H9 (cell line): ENCODE measurements around the gene TAF10. TPM values are rescaled to one million over a fixed set of nuclear protein-coding genes. Genes with fewer than 3 reads are reported as not detected.

Experiments used
- DNase-seq: peaks from one replicate; pipeline ENCODE4 v3.0.0-alpha.2; 2017
- H2AFZ ChIP-seq: one replicate; pipeline ENCODE4 v1.6.1; 2013; ENCODE audit warnings: mild to moderate bottlenecking, low read length, control low read depth, moderate library complexity
- H2AK5ac ChIP-seq: 2 replicates; pipeline ENCODE4 v1.6.1; 2013; ENCODE audit warnings: low read length, control low read depth, mixed read lengths; ENCODE audit not compliant: insufficient read length
- H2BK120ac ChIP-seq: one replicate; pipeline ENCODE4 v1.6.1; 2013; ENCODE audit warnings: low read depth, mild to moderate bottlenecking, low read length, control low read depth, inconsistent platforms; ENCODE audit not compliant: poor library complexity, severe bottlenecking
- H2BK12ac ChIP-seq: 2 replicates; pipeline ENCODE4 v1.6.1; 2013; ENCODE audit warnings: low read length, control low read depth, mixed read lengths, low read depth; ENCODE audit not compliant: insufficient read length
- H2BK15ac ChIP-seq: 2 replicates; pipeline ENCODE4 v1.6.1; 2013; ENCODE audit warnings: low read depth, low read length, control low read depth
- H2BK20ac ChIP-seq: one replicate; pipeline ENCODE4 v1.6.1; 2013; ENCODE audit warnings: low read depth, mild to moderate bottlenecking, low read length, control low read depth, inconsistent platforms; ENCODE audit not compliant: poor library complexity, severe bottlenecking
- H2BK5ac ChIP-seq: 2 replicates; pipeline ENCODE4 v1.6.1; 2013; ENCODE audit warnings: low read length, control low read depth, mixed read lengths; ENCODE audit not compliant: insufficient read length
- H3K14ac ChIP-seq: 2 replicates; pipeline ENCODE4 v1.6.1; 2013; ENCODE audit warnings: low read length, control low read depth; ENCODE audit not compliant: insufficient read depth
- H3K18ac ChIP-seq: 2 replicates; pipeline ENCODE4 v1.6.1; 2013; ENCODE audit warnings: low read depth, mild to moderate bottlenecking, mixed read lengths, low read length, control low read depth; ENCODE audit not compliant: insufficient read length
- H3K23ac ChIP-seq: 2 replicates; pipeline ENCODE4 v1.6.1; 2013; ENCODE audit warnings: low read length, control low read depth, mixed read lengths, low read depth; ENCODE audit not compliant: insufficient read length
- H3K23me2 ChIP-seq: 2 replicates; pipeline ENCODE4 v1.6.1; 2013; ENCODE audit warnings: low read depth, mild to moderate bottlenecking, mixed read lengths, low read length, control low read depth; ENCODE audit not compliant: insufficient read length, poor library complexity, severe bottlenecking
- H3K27ac ChIP-seq: 2 replicates; pipeline ENCODE4 v1.5.1; 2013; ENCODE audit warnings: low read length, control low read depth, mixed read lengths, low read depth; ENCODE audit not compliant: insufficient read length
- H3K27me3 ChIP-seq: 2 replicates; pipeline ENCODE4 v1.6.1; 2013; ENCODE audit warnings: low read length, control low read depth, inconsistent platforms; ENCODE audit not compliant: insufficient read depth
- H3K4ac ChIP-seq: 2 replicates; pipeline ENCODE4 v1.6.1; 2013; ENCODE audit warnings: low read depth, mild to moderate bottlenecking, control low read depth, inconsistent platforms, low read length, moderate library complexity
- H3K4me1 ChIP-seq: 2 replicates; pipeline ENCODE4 v1.6.1; 2013; ENCODE audit warnings: low read length, control low read depth, inconsistent platforms; ENCODE audit not compliant: insufficient read depth
- H3K4me2 ChIP-seq: 2 replicates; pipeline ENCODE4 v1.6.1; 2013; ENCODE audit warnings: low read length, control low read depth, mixed read lengths; ENCODE audit not compliant: insufficient read length, insufficient read depth
- H3K56ac ChIP-seq: 2 replicates; pipeline ENCODE4 v1.6.1; 2013; ENCODE audit warnings: low read depth, mild to moderate bottlenecking, mixed read lengths, low read length, control low read depth; ENCODE audit not compliant: insufficient read length
- H3K79me1 ChIP-seq: 2 replicates; pipeline ENCODE4 v1.6.1; 2013; ENCODE audit warnings: low read depth, mild to moderate bottlenecking, moderate library complexity, low read length, control low read depth, inconsistent platforms; ENCODE audit not compliant: insufficient read depth, poor library complexity, severe bottlenecking
- H3K79me2 ChIP-seq: 2 replicates; pipeline ENCODE4 v1.6.1; 2013; ENCODE audit warnings: low read length, control low read depth, inconsistent platforms; ENCODE audit not compliant: insufficient read depth
- H3K9ac ChIP-seq: 2 replicates; pipeline ENCODE4 v1.6.1; 2013; ENCODE audit warnings: low read length, control low read depth, mixed read lengths; ENCODE audit not compliant: insufficient read length; ENCODE audit errors: extremely low read depth
- H3K9me3 ChIP-seq: one replicate; pipeline ENCODE4 v1.6.1; 2013; ENCODE audit warnings: low read depth, low read length, inconsistent platforms; ENCODE audit not compliant: control insufficient read depth
- H3T11ph ChIP-seq: one replicate; pipeline ENCODE4 v1.6.1; 2013; ENCODE audit warnings: mild to moderate bottlenecking, low read length, control low read depth, inconsistent platforms
- H4K20me1 ChIP-seq: one replicate; pipeline ENCODE4 v1.6.1; 2013; ENCODE audit not compliant: control insufficient read depth, insufficient read length, insufficient read depth
- H4K5ac ChIP-seq: 2 replicates; pipeline ENCODE4 v1.6.1; 2013; ENCODE audit warnings: low read depth, mild to moderate bottlenecking, mixed read lengths, low read length, control low read depth; ENCODE audit not compliant: insufficient read length
- H4K8ac ChIP-seq: replicated peaks from 2 replicates; pipeline ENCODE4 v1.6.1; 2013; ENCODE audit warnings: low read length, control low read depth, mixed read lengths, low read depth; ENCODE audit not compliant: insufficient read length
- H4K91ac ChIP-seq: 2 replicates; pipeline ENCODE4 v1.6.1; 2013; ENCODE audit warnings: low read depth, mild to moderate bottlenecking, moderate library complexity, mixed read lengths, low read length, control low read depth; ENCODE audit not compliant: insufficient read length
- H3K27ac Mint-ChIP-seq, 3 experiments: 2 replicates in 2 of 3; 3 replicates in 1 of 3; pipeline ENCODE4 v1.8.0; 2020 to 2021; ENCODE audit warnings: mixed read lengths in 3 of 3, mild to moderate bottlenecking in 1 of 3, moderate library complexity in 1 of 3
- H3K27me3 Mint-ChIP-seq: 2 replicates; pipeline ENCODE4 v1.8.0; 2021; ENCODE audit warnings: low read depth, mild to moderate bottlenecking, moderate library complexity, mixed read lengths
- H3K36me3 Mint-ChIP-seq, 3 experiments: 2 replicates in 2 of 3; 3 replicates in 1 of 3; pipeline ENCODE4 v1.8.0; 2020 to 2021; ENCODE audit warnings: low read depth in 3 of 3, mixed read lengths in 3 of 3; ENCODE audit not compliant: insufficient read depth in 1 of 3
- H3K4me1 Mint-ChIP-seq, 2 experiments: 2 replicates each; pipeline ENCODE4 v1.8.0; 2020; ENCODE audit warnings: mixed read lengths in 2 of 2
- H3K4me3 Mint-ChIP-seq, 2 experiments: 2 replicates in 1 of 2; 3 replicates in 1 of 2; pipeline ENCODE4 v1.8.0; 2020 to 2021; ENCODE audit warnings: mild to moderate bottlenecking in 2 of 2, mixed read lengths in 2 of 2, moderate library complexity in 1 of 2
- H3K9me3 Mint-ChIP-seq, 2 experiments: 2 replicates in 1 of 2; 3 replicates in 1 of 2; pipeline ENCODE4 v1.8.0; 2020; ENCODE audit warnings: mild to moderate bottlenecking in 2 of 2, mixed read lengths in 2 of 2, moderate library complexity in 1 of 2
- WGBS: extraction: QIAGEN DNeasy Blood & Tissue Kit; methylation state at CpG from one replicate; pipeline ENCODE4 v1.1.7; 2013; ENCODE audit warnings: missing lambda C conversion rate, low lambda C conversion rate, mixed read lengths; ENCODE audit not compliant: insufficient read length; ENCODE audit errors: extremely low coverage; 5-methylcytosine and 5-hydroxymethylcytosine counted together
- total RNA-seq: library from RNA; stranded (reverse); gene quantifications from 2 replicates; pipeline ENCODE4 v1.2.1, GENCODE V29; 2021
- TF ChIP-seq, protein P1 (sequence below): fragments of 200-600 bp; sonication (generic); conservative IDR thresholded peaks from 3 replicates; pipeline ENCODE4 v1.8.0; 2021; ENCODE audit warnings: antibody characterized with exemption, mild to moderate bottlenecking

Gene TAF10
- total RNA-seq, 1 experiment from 2014 or later: 198 TPM

DNA sequence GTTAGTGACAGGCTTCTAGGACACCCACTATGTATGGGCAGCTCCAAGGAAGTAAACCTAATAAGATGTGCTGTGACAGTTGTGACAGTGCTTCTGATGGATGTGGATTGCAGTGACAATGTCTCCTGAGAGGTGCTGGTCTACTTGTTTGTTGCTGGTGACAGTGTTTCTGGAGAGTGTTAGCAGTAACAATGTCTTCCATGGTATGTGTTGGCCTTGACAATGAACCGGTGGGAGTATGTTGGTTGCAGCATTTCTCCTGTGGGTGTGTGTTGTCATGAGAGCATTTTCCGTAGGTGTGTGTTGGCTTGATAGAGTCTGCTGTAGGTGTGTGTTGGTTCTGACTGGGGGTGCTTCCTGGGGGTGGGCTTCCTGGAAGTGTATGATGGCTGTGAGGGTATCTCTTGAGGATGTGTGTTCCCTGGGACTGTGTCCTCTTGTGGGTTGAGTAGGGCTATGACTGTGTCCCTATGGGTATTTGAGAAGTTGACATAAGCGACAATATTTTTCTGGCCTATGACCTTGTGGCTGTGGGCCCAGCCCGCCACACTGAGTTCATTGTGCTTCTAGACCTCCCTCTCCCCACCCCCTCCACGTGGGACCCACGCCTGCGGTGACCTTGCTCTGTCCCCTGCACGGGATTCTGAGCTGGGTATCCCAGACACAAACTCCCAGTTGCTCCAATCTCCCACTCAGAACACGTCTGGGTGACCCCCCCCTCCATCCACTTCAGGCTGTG is 42.4 kb upstream of the TAF10 start:
- Histone ChIP-seq H3K23me2 (peaks cover 7% of the 10 kb centered on the region), H2BK20ac (no peak overlapping the region), H4K5ac (no peak overlapping the region), H3K4ac (no peak overlapping the region), H4K8ac (no peak overlapping the region), H2BK5ac (no peak overlapping the region), H3K27ac (no peak overlapping the region), H3K4me2 (peak overlapping the region; percentile 57), H3K27me3 (peaks cover 23% of the 10 kb centered on the region; the same call in 1 of the 2 replicates), H3K9ac (no peak overlapping the region), H2BK120ac (no peak overlapping the region), H2BK12ac (no peak overlapping the region), H3T11ph (no peak overlapping the region), H2AK5ac (no peak overlapping the region), H3K4me1 (peaks cover 1% of the 10 kb centered on the region; the same call in 1 of the 2 replicates), H3K18ac (no peak overlapping the region), H3K14ac (no peak overlapping the region), H4K20me1 (no peaks in the 10 kb centered on the region), H2AFZ (no peak overlapping the region), H3K23ac (no peak overlapping the region), H3K9me3 (no peaks in the 10 kb centered on the region), H3K79me1 (no peaks in the 10 kb centered on the region), H3K56ac (no peak overlapping the region), H3K79me2 (no peaks in the 10 kb centered on the region), H4K91ac (no peak overlapping the region), H2BK15ac (no peak overlapping the region)
- TF ChIP-seq, protein P1, sequence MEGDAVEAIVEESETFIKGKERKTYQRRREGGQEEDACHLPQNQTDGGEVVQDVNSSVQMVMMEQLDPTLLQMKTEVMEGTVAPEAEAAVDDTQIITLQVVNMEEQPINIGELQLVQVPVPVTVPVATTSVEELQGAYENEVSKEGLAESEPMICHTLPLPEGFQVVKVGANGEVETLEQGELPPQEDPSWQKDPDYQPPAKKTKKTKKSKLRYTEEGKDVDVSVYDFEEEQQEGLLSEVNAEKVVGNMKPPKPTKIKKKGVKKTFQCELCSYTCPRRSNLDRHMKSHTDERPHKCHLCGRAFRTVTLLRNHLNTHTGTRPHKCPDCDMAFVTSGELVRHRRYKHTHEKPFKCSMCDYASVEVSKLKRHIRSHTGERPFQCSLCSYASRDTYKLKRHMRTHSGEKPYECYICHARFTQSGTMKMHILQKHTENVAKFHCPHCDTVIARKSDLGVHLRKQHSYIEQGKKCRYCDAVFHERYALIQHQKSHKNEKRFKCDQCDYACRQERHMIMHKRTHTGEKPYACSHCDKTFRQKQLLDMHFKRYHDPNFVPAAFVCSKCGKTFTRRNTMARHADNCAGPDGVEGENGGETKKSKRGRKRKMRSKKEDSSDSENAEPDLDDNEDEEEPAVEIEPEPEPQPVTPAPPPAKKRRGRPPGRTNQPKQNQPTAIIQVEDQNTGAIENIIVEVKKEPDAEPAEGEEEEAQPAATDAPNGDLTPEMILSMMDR: no peak
- H3K36me3 Mint-ChIP-seq: no peaks in the 10 kb centered on the region
- no peaks in the 10 kb centered on the region for H3K9me3 Mint-ChIP-seq
- peaks cover 21% of the 10 kb centered on the region for H3K27me3 Mint-ChIP-seq
- H3K4me3 Mint-ChIP-seq: no peak overlapping the region
- H3K27ac Mint-ChIP-seq: no peak overlapping the region
- WGBS: no CpG with 5 or more reads among the region's 9 CpGs
- peaks cover 10 to 11% of the 10 kb centered on the region in 2 experiments for H3K4me1 Mint-ChIP-seq
- DNase-seq: no peak
